Measurements from ENCODE around the gene ORM1.

DNA sequence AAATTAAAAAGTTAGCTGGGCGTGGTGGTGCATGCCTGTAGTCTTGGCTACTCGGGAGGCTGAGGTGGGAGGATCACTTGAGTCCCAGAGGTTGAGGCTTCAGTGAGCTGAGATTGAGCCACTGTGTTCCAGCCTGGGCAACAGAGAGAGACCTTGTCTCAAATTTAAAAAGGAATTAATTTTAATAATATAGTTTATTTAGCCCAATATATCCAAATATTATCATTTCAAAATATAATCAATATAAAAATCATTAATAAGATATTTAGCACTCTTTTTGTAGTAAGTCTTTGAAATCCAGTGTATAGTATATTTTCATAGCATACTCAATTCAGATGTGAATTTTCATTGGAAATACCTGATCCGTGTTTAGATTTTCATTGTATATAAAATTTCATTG is 43.2 kb upstream of the ORM1 start:
- TF ChIP-seq, protein P1, sequence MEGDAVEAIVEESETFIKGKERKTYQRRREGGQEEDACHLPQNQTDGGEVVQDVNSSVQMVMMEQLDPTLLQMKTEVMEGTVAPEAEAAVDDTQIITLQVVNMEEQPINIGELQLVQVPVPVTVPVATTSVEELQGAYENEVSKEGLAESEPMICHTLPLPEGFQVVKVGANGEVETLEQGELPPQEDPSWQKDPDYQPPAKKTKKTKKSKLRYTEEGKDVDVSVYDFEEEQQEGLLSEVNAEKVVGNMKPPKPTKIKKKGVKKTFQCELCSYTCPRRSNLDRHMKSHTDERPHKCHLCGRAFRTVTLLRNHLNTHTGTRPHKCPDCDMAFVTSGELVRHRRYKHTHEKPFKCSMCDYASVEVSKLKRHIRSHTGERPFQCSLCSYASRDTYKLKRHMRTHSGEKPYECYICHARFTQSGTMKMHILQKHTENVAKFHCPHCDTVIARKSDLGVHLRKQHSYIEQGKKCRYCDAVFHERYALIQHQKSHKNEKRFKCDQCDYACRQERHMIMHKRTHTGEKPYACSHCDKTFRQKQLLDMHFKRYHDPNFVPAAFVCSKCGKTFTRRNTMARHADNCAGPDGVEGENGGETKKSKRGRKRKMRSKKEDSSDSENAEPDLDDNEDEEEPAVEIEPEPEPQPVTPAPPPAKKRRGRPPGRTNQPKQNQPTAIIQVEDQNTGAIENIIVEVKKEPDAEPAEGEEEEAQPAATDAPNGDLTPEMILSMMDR (IDR thresholded peaks at IDR 0.05; ENCODE audit: extremely low read depth in 1 of 2, insufficient read depth in 1 of 2, low read depth in 1 of 2, low read length in 2 of 2) = no peak
- TF ChIP-seq EZH2 (IDR thresholded peaks at IDR 0.05; ENCODE audit: borderline replicate concordance, low read depth, low read length, severe bottlenecking) = no peak
- no peak for TF ChIP-seq POLR2A (IDR thresholded peaks at IDR 0.05; ENCODE audit: low read depth, low read length)
- no peak for TF ChIP-seq JUN (IDR thresholded peaks at IDR 0.05; ENCODE audit: borderline replicate concordance, insufficient read depth, insufficient read length, low read depth)
- no peak for TF ChIP-seq POLR2AphosphoS5 (IDR thresholded peaks at IDR 0.05; ENCODE audit: insufficient read depth, low read depth, low read length)
- no peak for TF ChIP-seq MYC (IDR thresholded peaks at IDR 0.05; ENCODE audit: low read depth, low read length)
- no peak for TF ChIP-seq FOS (IDR thresholded peaks at IDR 0.05; ENCODE audit: borderline replicate concordance, insufficient read depth, low read length)
- no peak for TF ChIP-seq MAX (IDR thresholded peaks at IDR 0.05; ENCODE audit: insufficient read depth, insufficient read length)
- no peak for TF ChIP-seq GATA2 (IDR thresholded peaks at IDR 0.05; ENCODE audit: insufficient read depth, insufficient read length, low read depth, low read length)
